Heart left ventricle (tissue), 16 donors: Measurements from ENCODE around the gene BTN2A1. TPM values are rescaled to one million over a fixed set of nuclear protein-coding genes. Genes with fewer than 3 reads are reported as not detected.

Source experiments
- ATAC-seq, 4 donors: fragments of 200-7000 bp; cut with Tn5 transposase; one replicate each; pipeline ENCODE4 v1.9.1; 2020 to 2022; ENCODE audit warnings: moderate library complexity in 4 of 4, mild to moderate bottlenecking in 3 of 4, moderate number of reproducible peaks in 1 of 4
- DNase-seq, 5 donors: peaks; one replicate each; pipeline ENCODE4 v3.0.0-alpha.2; 2020
- H3K27ac ChIP-seq, 12 donors: fragments of 200-600 bp; sonication (generic) in 4 of 12; one replicate each; pipeline versions ENCODE4 v1.5.0 to v1.8.0; 2016 to 2022; ENCODE audit warnings: mild to moderate bottlenecking in 2 of 12
- H3K27me3 ChIP-seq, 9 donors: fragments of 200-600 bp; sonication (generic) in 2 of 9; one replicate each; pipeline versions ENCODE4 v1.5.1 to v1.8.0; 2016 to 2022; ENCODE audit warnings: mild to moderate bottlenecking in 3 of 9
- H3K36me3 ChIP-seq, 9 donors: fragments of 200-600 bp; sonication (generic) in 2 of 9; one replicate each; pipeline versions ENCODE4 v1.5.0 to v1.8.0; 2018 to 2022; ENCODE audit warnings: mild to moderate bottlenecking in 2 of 9
- H3K4me1 ChIP-seq, 12 donors: fragments of 200-600 bp; sonication (generic) in 4 of 12; one replicate each; pipeline versions ENCODE4 v1.5.0 to v1.8.0; 2016 to 2022; ENCODE audit warnings: mild to moderate bottlenecking in 3 of 12
- H3K4me3 ChIP-seq, 12 donors: fragments of 200-600 bp; sonication (generic) in 4 of 12; one replicate each; pipeline versions ENCODE4 v1.5.0 to v1.8.0; 2017 to 2022; ENCODE audit warnings: mild to moderate bottlenecking in 9 of 12, moderate library complexity in 4 of 12
- H3K9me3 ChIP-seq, 12 donors: fragments of 200-600 bp; sonication (generic) in 4 of 12; one replicate each; pipeline versions ENCODE4 v1.5.0 to v1.8.0; 2016 to 2022; ENCODE audit warnings: mild to moderate bottlenecking in 1 of 12
- POLR2A ChIP-seq, 2 donors: fragments of 450-650 bp; IDR thresholded peaks; one replicate each; pipeline ENCODE4 v1.6.1; 2017; ENCODE audit warnings: antibody characterized with exemption in 2 of 2, mild to moderate bottlenecking in 2 of 2, moderate library complexity in 2 of 2
- WGBS, 4 donors: extraction: QIAGEN DNeasy Blood & Tissue Kit in 2 of 4; methylation state at CpG; one replicate each; pipeline versions ENCODE4 v1.1.5 to v1.1.7; 2013 to 2018; 5-methylcytosine and 5-hydroxymethylcytosine counted together
- intact Hi-C, 10 donors: fragments of 100-400 bp; cut with DNase I; formaldehyde crosslinking; loops; one replicate each; pipeline versions ENCODE4 v1.11.1 to v1.14.2; 2022
- polyA plus RNA-seq, 2 donors: library from polyadenylated mRNA; stranded (reverse); fragments of 200-250 nt; gene quantifications; one replicate each; pipeline ENCODE4 v1.2.3, GENCODE V29; 2013
- total RNA-seq, 9 donors: library from RNA; depleted of rRNA in 2 of 9; stranded (reverse); fragments of >200 nt in 2 of 9; fragmentation: NEBNext Ultra II Directional in 3 of 9; extraction: Animal tissue kit (Norgen Biotek cat#: 25700) in 3 of 9; gene quantifications; one replicate each; pipeline versions ENCODE4 v1.1.0 to v1.2.4, GENCODE V29; 2016 to 2023
- TF ChIP-seq, protein P1 (sequence below), 12 donors: fragments of 200-600 bp; sonication (generic) in 4 of 12; IDR thresholded peaks; one replicate each; pipeline versions ENCODE4 v1.5.0 to v1.8.0; 2018 to 2022; ENCODE audit warnings: antibody characterized with exemption in 12 of 12, mild to moderate bottlenecking in 5 of 12
- donor health status: ischemic (EF 13 %, LVEDD 7.1; RV severe dilation, severe dysfunction).
- donor health status: healthy with polysubstance abuse.
- donor health status: DM: no; HTN: yes; CAD: no.
- donor health status: DM: no; HTN: no; CAD: no.
- donor health status: ischemic (EF 25% LVEDD 6.9; RV normal size, moderate dysfunction).
- donor health status: ischemic (EF 25% LVEDD 5.7; RV mildly dilated, moderate dysfunction).
- donor health status: healthy.
- donor health status: DM: yes; HTN: yes; CAD: no.
- donor health status: ischemic (EF 35%, LVEDD 5.7; RV mildly dilated, moderate dysfunction).
- donor health status: nonischemic (EF 11% LVEDD 7.7; RV severe dilation, severe dysfunction).
- donor health status: DM: yes; HTN: yes; CAD: no.
- donor health status: PGD.
- donor health status: ischemic (EF 29% LVEDD 5.4; RV normal size, mild dysfunction).
- donor health status: nonischemic (EF 23%, LVEDD 6.1; RV moderate dilation, normal function).

Gene BTN2A1
- total and polyA plus RNA-seq, 11 donors = 6.6 to 26.7 (median 14.8) TPM

DNA sequence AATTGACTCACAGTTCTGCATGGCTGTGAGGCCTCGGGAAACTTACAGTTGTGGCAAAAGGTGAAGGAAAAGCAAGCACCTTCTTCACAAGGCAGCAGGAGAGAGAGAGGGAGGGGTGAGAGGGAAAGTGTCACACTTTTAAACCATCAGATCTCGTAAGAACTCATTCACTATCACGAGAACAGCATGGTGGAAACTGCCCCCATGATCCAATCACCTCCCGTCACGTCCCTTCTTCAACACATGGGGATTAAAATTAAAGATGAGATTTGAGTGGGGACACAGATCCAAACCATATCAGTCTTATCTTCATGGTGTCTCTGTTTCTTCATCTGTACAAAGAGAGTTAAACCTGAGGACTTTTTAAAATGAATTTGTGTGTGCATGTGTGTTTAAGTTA is 28.6 kb downstream of the BTN2A1 start:
- peaks cover 0 to 12% (median 0%) of the 10 kb centered on the region in 12 donors for H3K9me3 ChIP-seq
- intact Hi-C loops = no loop called here
- no peaks in the 10 kb centered on the region for H3K36me3 ChIP-seq
- H3K27ac ChIP-seq = no peak overlapping the region
- DNase-seq (no peak), ATAC-seq (no peak)
- no peak overlapping the region for H3K4me3 ChIP-seq
- 68 to 79% (median 76%) methylated on average over 5 of the region's 5 CpGs for WGBS, 4 donors
- TF ChIP-seq, protein P1, sequence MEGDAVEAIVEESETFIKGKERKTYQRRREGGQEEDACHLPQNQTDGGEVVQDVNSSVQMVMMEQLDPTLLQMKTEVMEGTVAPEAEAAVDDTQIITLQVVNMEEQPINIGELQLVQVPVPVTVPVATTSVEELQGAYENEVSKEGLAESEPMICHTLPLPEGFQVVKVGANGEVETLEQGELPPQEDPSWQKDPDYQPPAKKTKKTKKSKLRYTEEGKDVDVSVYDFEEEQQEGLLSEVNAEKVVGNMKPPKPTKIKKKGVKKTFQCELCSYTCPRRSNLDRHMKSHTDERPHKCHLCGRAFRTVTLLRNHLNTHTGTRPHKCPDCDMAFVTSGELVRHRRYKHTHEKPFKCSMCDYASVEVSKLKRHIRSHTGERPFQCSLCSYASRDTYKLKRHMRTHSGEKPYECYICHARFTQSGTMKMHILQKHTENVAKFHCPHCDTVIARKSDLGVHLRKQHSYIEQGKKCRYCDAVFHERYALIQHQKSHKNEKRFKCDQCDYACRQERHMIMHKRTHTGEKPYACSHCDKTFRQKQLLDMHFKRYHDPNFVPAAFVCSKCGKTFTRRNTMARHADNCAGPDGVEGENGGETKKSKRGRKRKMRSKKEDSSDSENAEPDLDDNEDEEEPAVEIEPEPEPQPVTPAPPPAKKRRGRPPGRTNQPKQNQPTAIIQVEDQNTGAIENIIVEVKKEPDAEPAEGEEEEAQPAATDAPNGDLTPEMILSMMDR (IDR thresholded peaks at IDR 0.05) = no peak
- no peak for TF ChIP-seq POLR2A (IDR thresholded peaks at IDR 0.05)
- peaks cover 0 to under 1% (median 0%) of the 10 kb centered on the region in 12 donors for H3K4me1 ChIP-seq
- no peaks in the 10 kb centered on the region for H3K27me3 ChIP-seq

DNA sequence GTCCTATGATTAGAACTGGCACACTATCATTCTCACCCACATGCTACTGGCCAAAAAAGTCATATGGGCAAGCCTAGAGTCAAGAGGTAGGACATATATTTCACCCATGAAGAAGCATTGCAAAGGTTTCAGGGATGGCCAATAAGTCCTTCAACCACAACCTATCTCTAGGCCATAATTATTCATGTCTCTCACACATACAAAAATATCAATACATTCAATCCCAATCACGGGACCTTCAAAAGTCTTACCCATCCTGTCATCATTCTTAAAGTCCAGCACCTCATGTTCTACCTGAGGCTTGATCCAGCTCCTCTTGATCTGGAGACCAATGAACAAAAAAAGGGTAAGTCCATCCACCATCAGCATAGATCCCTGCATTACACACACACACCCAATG is 29.7 kb downstream of the BTN2A1 start:
- TF ChIP-seq, protein P1 (IDR thresholded peaks at IDR 0.05) = no peak
- no peak for TF ChIP-seq POLR2A (IDR thresholded peaks at IDR 0.05)
- intact Hi-C loops = no loop called here
- no peaks in the 10 kb centered on the region for H3K36me3 ChIP-seq
- H3K4me3 ChIP-seq = no peak overlapping the region
- DNase-seq (no peak), ATAC-seq (no peak)
- 86 to 98% (median 93%) methylated on average over 1 of the region's 1 CpG for WGBS, 4 donors
- no peaks in the 10 kb centered on the region for H3K27me3 ChIP-seq
- H3K9me3 ChIP-seq = peaks cover 0 to 12% (median 0%) of the 10 kb centered on the region in 12 donors
- H3K4me1 ChIP-seq = no peaks in the 10 kb centered on the region
- H3K27ac ChIP-seq = no peak overlapping the region

DNA sequence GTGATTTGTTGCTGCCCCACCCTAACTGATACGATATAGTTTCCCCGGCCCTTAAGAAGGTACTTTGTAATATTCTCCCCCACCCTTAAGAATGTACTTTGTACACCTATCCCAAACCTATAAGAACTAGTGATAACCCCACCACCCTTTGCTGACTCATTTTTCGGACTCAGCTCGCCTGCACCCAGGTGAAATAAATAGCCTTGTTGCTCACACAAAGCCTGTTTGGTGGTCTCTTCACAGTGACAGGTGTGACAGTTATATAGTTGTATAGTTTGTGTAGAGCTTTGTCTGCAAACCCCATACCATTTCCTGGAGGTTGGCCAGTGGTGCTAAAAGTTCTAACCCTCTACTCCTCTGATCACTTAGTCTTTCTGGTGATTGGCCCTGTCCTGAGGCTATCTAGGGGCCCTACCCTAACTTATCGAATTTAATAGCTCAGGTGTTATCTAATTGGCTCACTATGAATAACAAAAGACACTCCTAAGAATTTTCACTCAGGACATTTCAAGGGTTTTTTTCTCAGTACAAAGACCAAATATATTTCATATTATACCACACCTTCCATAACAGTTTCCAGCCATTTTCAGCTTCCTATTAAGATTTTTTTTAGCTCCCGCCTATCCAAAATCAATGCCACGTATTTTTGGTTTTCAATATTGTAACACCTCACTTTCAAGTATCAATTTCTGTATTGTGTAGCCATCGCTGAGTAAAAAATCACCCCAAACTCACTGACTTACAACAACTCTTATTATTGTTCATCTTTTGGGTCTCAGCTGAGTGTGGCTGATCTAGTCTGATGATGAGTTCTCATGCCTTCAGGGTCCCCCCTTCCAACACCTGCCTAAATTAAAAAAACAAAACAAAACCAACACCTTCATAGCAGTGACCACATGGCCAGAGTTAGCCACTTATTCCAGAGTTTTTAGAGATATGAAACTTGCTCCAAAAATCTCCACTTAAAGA is 32.5 kb downstream of the BTN2A1 start:
- no peak for TF ChIP-seq POLR2A (IDR thresholded peaks at IDR 0.05)
- TF ChIP-seq, protein P1 (IDR thresholded peaks at IDR 0.05) = no peak
- Histone ChIP-seq H3K27me3 (peaks cover 0 to 5% (median 0%) of the 10 kb centered on the region in 9 donors), H3K36me3 (no peaks in the 10 kb centered on the region), H3K27ac (no peak overlapping the region), H3K9me3 (peaks cover 0 to 12% (median 0%) of the 10 kb centered on the region in 12 donors), H3K4me1 (no peaks in the 10 kb centered on the region), H3K4me3 (no peak overlapping the region)
- ATAC-seq (no peak), DNase-seq (no peak)
- intact Hi-C loops = no loop called here
- WGBS, 4 donors = 88 to 89% (median 88%) methylated on average over 8 of the region's 8 CpGs

DNA sequence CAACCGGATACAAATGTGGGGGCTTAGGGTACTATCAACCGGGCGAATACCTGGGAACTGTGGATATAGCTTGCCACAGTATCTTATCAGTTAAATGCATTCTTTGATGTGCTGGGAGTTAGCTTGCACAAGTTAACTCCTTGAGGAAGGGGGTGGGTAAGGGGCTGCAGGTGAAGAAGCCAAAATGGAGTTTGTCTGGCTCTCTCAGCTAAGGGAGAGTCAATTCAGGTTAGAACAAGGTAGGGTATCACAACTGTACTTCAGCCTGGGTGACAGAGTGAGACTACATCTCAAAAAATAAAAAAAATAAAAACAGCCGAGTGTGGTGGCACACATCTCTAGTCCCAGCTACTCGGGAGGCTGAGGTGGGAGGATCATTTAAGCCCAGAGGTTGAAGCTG is 33.8 kb downstream of the BTN2A1 start:
- Histone ChIP-seq H3K27ac (no peak overlapping the region), H3K9me3 (peaks cover 0 to 12% (median 0%) of the 10 kb centered on the region in 12 donors), H3K27me3 (peaks cover 0 to 7% (median 0%) of the 10 kb centered on the region in 9 donors), H3K36me3 (no peaks in the 10 kb centered on the region), H3K4me1 (no peaks in the 10 kb centered on the region), H3K4me3 (no peak overlapping the region)
- DNase-seq (no peak), ATAC-seq (no peak)
- intact Hi-C loops = no loop called here
- TF ChIP-seq, protein P1 (IDR thresholded peaks at IDR 0.05) = no peak
- TF ChIP-seq POLR2A (IDR thresholded peaks at IDR 0.05) = no peak
- WGBS, 4 donors = 75 to 85% (median 80%) methylated on average over 5 of the region's 5 CpGs
